CD4-positive, alpha-beta T cell treated with Interleukin-6 at 100 ng/mL for 8 hours (primary cell): ENCODE results near the gene PPP1R37.

Experiments
- DNase-seq: peaks from one replicate; pipeline ENCODE4 v3.0.0-alpha.2; 2020; ENCODE audit warnings: mixed read lengths, low spot score

PPP1R37 gene

GRCh38 chr19:45070861-45071544 is 22.0 kb upstream of the PPP1R37 start:
- DNase-seq = no peak

- DNase-seq = no peak
Observed at GRCh38 chr19:45071545-45071938, 21.4 kb upstream of the PPP1R37 start.

- no peak for DNase-seq
Observed at GRCh38 chr19:45071969-45072790, 20.8 kb upstream of the PPP1R37 start.

GRCh38 chr19:45074744-45075300 is 18.2 kb upstream of the PPP1R37 start:
- DNase-seq = no peak

GRCh38 chr19:45075301-45076028 is 17.5 kb upstream of the PPP1R37 start:
- peak; percentile 32 for DNase-seq

- DNase-seq = peak; percentile 78
Observed at GRCh38 chr19:45076029-45076850, 16.7 kb upstream of the PPP1R37 start, which contains the start of gene ZNF296. TSS of gene ZNF296 (minus strand) at chr19:45076478. CDS start at chr19:45076373, 105 bp downstream.

- DNase-seq = peak; percentile 9
Observed at GRCh38 chr19:45076851-45077730, 15.9 kb upstream of the PPP1R37 start.

GRCh38 chr19:45078390-45079062 is 14.5 kb upstream of the PPP1R37 start:
- no peak for DNase-seq

- peak; percentile 69 for DNase-seq
Observed at GRCh38 chr19:45079063-45079910, 13.7 kb upstream of the PPP1R37 start, which contains the start of gene GEMIN7. TSS of gene GEMIN7 (plus strand) at chr19:45079260. CDS start at chr19:45090115, 10,855 bp downstream.

GRCh38 chr19:45079911-45080370 is 13.0 kb upstream of the PPP1R37 start:
- DNase-seq = no peak

- no peak for DNase-seq
Observed at GRCh38 chr19:45082170-45082569, 10.8 kb upstream of the PPP1R37 start.

- no peak for DNase-seq
Observed at GRCh38 chr19:45086480-45086879, 6.5 kb upstream of the PPP1R37 start.

GRCh38 chr19:45087531-45087930 is 5.4 kb upstream of the PPP1R37 start:
- DNase-seq = peak; percentile 71

- no peak for DNase-seq
Observed at GRCh38 chr19:45090034-45090433, 2.9 kb upstream of the PPP1R37 start.

- no peak for DNase-seq
Observed at GRCh38 chr19:45090606-45091005, 2.4 kb upstream of the PPP1R37 start.

- peak; percentile 96 for DNase-seq
Observed at GRCh38 chr19:45091031-45091923, 1.7 kb upstream of the PPP1R37 start.

- DNase-seq = no peak
Observed at GRCh38 chr19:45094137-45094536, 1.2 kb downstream of the PPP1R37 start.

GRCh38 chr19:45094707-45095106 is 1.7 kb downstream of the PPP1R37 start:
- DNase-seq = no peak
